SJSA1 (cell line): ENCODE measurements around the gene CCL15. TPM values are rescaled to one million over a fixed set of nuclear protein-coding genes. Genes with fewer than 3 reads are reported as not detected.

Source experiments
- DNase-seq, 2 experiments: peaks; one replicate each; pipeline ENCODE4 v3.0.0-alpha.2; 2015 to 2020; ENCODE audit warnings: low spot score in 2 of 2, low read depth in 1 of 2
- H3K27ac ChIP-seq: fragments of 250-450 bp; sonication (Bioruptor Pico); 2 replicates; pipeline ENCODE4 v1.5.1; 2020; ENCODE audit warnings: mild to moderate bottlenecking, moderate library complexity
- H3K27me3 ChIP-seq: fragments of 250-450 bp; sonication (Bioruptor Pico); replicated peaks from 2 replicates; pipeline ENCODE4 v1.5.1; 2020; ENCODE audit warnings: mild to moderate bottlenecking, moderate library complexity
- H3K36me3 ChIP-seq: fragments of 250-450 bp; sonication (Bioruptor Pico); 2 replicates; pipeline ENCODE4 v1.5.1; 2020; ENCODE audit warnings: mild to moderate bottlenecking
- H3K4me1 ChIP-seq: fragments of 250-450 bp; sonication (Bioruptor Pico); replicated peaks from 2 replicates; pipeline ENCODE4 v1.6.1; 2021; ENCODE audit warnings: mild to moderate bottlenecking
- H3K4me3 ChIP-seq: fragments of 250-450 bp; sonication (Bioruptor Pico); 2 replicates; pipeline ENCODE4 v1.5.1; 2020; ENCODE audit warnings: mild to moderate bottlenecking
- H3K9me3 ChIP-seq: fragments of 250-450 bp; sonication (Bioruptor Pico); replicated peaks from 2 replicates; pipeline ENCODE4 v1.5.1; 2020; ENCODE audit warnings: mild to moderate bottlenecking
- total RNA-seq: library from RNA; depleted of rRNA; stranded (reverse); fragments of >200 nt; shearing (Covaris generic); gene quantifications from 2 replicates; pipeline ENCODE4 v1.2.3, GENCODE V29; 2014

The CCL15 gene
- total RNA-seq, 1 experiment from 2014 or later = not detected

DNA sequence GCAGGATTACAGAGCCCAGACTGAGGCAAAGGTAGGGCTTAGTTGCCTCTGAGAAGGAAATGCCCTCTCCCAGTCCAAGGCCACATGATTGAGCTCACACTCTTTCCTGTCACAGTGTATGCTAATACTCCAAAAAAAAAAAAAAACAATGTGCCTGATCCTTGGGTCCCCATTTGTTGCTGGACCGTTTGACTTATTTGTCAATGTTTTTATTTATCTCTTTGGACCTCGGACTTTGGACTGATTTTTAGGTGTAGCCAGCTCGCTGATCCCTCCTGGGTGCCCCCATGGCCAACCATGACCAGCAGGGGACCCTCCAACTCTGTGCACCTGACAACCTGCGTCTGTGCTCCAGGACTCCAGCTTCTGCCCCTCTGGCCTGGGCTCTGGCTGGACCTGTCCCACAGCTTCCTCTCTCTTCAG lies 19.4 kb downstream of the CCL15 start:
- H3K4me3 ChIP-seq = no peak overlapping the region
- H3K27me3 ChIP-seq = no peaks in the 10 kb centered on the region; the same call in 1 of the 2 replicates
- H3K4me1 ChIP-seq = no peaks in the 10 kb centered on the region
- no peaks in the 10 kb centered on the region for H3K36me3 ChIP-seq
- no peak for DNase-seq
- H3K9me3 ChIP-seq = no peaks in the 10 kb centered on the region
- H3K27ac ChIP-seq = no peak overlapping the region

- no peaks in the 10 kb centered on the region; the same call in 1 of the 2 replicates for H3K27me3 ChIP-seq
- no peak within 1 kb of the TSS for H3K27ac ChIP-seq
- DNase-seq = no peak
- H3K4me1 ChIP-seq = no peaks in the 10 kb centered on the region
- H3K4me3 ChIP-seq = no peak within 1 kb of the TSS
- no peaks in the 10 kb centered on the region for H3K36me3 ChIP-seq
- no peaks in the 10 kb centered on the region for H3K9me3 ChIP-seq
These were observed 20.1 kb downstream of the CCL15 start, which contains the start of gene CCL16 for GRCh38 chr17:35981246-35981645. Gene CCL16, minus strand, starts transcription at chr17:35981497. Its CDS starts 77 bp downstream, at chr17:35981420.

- no peaks in the 10 kb centered on the region for H3K36me3 ChIP-seq
These were observed 23.0 kb downstream of the CCL15 start for GRCh38 chr17:35978346-35978745.

GRCh38 chr17:35977509-35977908 lies 23.8 kb downstream of the CCL15 start:
- no peaks in the 10 kb centered on the region for H3K9me3 ChIP-seq
- H3K4me3 ChIP-seq = no peak overlapping the region
- H3K27ac ChIP-seq = no peak overlapping the region
- H3K27me3 ChIP-seq = no peaks in the 10 kb centered on the region; the same call in 1 of the 2 replicates
- H3K36me3 ChIP-seq = no peaks in the 10 kb centered on the region
- no peaks in the 10 kb centered on the region for H3K4me1 ChIP-seq
- no peak for DNase-seq

More at GRCh38 chr17:35978346-35978745, 23.0 kb downstream of the CCL15 start:
- no peaks in the 10 kb centered on the region for H3K4me1 ChIP-seq
- no peak overlapping the region for H3K4me3 ChIP-seq
- H3K27ac ChIP-seq = no peak overlapping the region
- H3K27me3 ChIP-seq = no peaks in the 10 kb centered on the region; the same call in 1 of the 2 replicates
- no peak for DNase-seq
- H3K9me3 ChIP-seq = no peaks in the 10 kb centered on the region

GRCh38 chr17:35973333-35974260 lies 27.8 kb downstream of the CCL15 start:
- Histone ChIP-seq H3K36me3 (no peaks in the 10 kb centered on the region), H3K9me3 (no peaks in the 10 kb centered on the region), H3K27ac (no peak overlapping the region), H3K27me3 (no peaks in the 10 kb centered on the region), H3K4me3 (no peak overlapping the region), H3K4me1 (no peaks in the 10 kb centered on the region)
- peak in 1 of 2 experiments; percentile 20 for DNase-seq

DNA sequence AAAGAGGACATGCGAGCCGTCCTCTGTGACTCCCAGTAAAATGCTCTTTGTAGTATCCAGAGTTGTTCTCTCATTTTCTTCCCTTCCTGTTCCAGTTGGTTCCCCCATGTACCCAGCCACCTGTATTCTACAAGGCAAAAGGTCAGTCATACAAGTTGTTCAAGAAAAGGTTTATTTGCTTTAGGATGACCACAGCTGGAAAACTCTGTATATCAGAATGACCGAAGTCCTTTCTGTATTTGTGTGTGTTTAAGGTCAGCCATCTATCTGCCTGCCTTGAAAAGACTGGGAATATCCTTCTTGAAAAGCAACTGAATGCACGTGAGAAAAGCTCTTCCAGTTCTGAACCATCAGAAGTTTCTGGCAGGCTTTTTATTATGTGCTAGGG lies 28.4 kb downstream of the CCL15 start:
- DNase-seq = peak in 1 of 2 experiments; percentile 12
- no peaks in the 10 kb centered on the region for H3K4me1 ChIP-seq
- no peaks in the 10 kb centered on the region for H3K9me3 ChIP-seq
- no peaks in the 10 kb centered on the region for H3K27me3 ChIP-seq
- no peak overlapping the region for H3K27ac ChIP-seq
- H3K4me3 ChIP-seq = no peak overlapping the region
- no peaks in the 10 kb centered on the region for H3K36me3 ChIP-seq

- DNase-seq = no peak
- Histone ChIP-seq H3K4me3 (no peak overlapping the region), H3K36me3 (no peaks in the 10 kb centered on the region), H3K4me1 (no peaks in the 10 kb centered on the region), H3K27me3 (no peaks in the 10 kb centered on the region), H3K9me3 (no peaks in the 10 kb centered on the region), H3K27ac (no peak overlapping the region)
These were observed 28.8 kb downstream of the CCL15 start for GRCh38 chr17:35972535-35972934.

- H3K4me3 ChIP-seq = no peak overlapping the region
- H3K27me3 ChIP-seq = no peaks in the 10 kb centered on the region
- H3K36me3 ChIP-seq = no peaks in the 10 kb centered on the region
- no peaks in the 10 kb centered on the region for H3K4me1 ChIP-seq
- H3K27ac ChIP-seq = no peak overlapping the region
- no peak for DNase-seq
- H3K9me3 ChIP-seq = no peaks in the 10 kb centered on the region
These were observed 29.3 kb downstream of the CCL15 start for GRCh38 chr17:35972066-35972465.

DNA sequence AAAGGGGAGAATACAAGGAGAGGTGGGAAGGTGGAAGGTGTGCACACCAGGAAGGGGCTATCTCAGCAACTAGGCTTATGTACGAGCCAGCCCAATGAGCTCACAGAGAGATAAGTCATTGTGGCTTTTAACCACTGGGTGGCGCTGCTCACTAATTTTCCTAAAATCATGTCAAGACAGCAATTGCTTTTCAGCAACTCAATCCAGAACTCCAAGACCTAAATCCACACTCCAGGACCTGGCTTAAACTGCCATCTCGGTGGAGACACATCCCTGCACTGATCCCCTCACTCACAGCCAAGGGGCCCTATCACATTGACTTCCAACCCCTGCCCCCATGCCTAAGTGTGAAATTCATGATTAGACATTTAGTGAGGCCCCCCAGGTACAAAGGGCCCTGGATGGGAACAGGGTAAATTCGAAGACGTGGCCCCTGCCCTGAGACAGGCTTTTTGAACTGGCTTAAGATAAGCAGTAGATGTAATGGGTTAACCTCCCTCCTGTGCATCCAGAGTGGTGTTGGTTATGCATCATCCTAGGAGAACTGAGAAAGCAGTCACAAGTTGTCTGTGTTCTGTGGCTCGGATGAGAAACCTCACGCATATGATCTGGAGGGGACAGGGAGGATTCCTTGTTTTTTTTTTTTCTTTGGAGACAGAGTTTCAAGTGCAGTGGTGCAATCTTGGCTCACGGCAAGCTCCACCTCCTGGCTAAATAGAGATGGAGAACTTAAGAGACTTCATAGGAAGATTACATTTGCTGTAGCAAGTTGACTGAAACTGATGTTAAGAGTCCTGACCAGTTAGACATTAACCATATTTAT lies 31.6 kb downstream of the CCL15 start:
- Histone ChIP-seq H3K27me3 (no peaks in the 10 kb centered on the region), H3K36me3 (no peaks in the 10 kb centered on the region), H3K4me3 (no peak overlapping the region), H3K27ac (no peak overlapping the region), H3K4me1 (no peaks in the 10 kb centered on the region), H3K9me3 (no peaks in the 10 kb centered on the region)
- peak; percentile 28 to 68 for DNase-seq

GRCh38 chr17:35968520-35969054 lies 32.8 kb downstream of the CCL15 start:
- Histone ChIP-seq H3K36me3 (no peaks in the 10 kb centered on the region), H3K4me3 (no peak overlapping the region), H3K27me3 (no peaks in the 10 kb centered on the region), H3K4me1 (no peaks in the 10 kb centered on the region), H3K9me3 (no peaks in the 10 kb centered on the region), H3K27ac (no peak overlapping the region)
- no peak for DNase-seq

DNA sequence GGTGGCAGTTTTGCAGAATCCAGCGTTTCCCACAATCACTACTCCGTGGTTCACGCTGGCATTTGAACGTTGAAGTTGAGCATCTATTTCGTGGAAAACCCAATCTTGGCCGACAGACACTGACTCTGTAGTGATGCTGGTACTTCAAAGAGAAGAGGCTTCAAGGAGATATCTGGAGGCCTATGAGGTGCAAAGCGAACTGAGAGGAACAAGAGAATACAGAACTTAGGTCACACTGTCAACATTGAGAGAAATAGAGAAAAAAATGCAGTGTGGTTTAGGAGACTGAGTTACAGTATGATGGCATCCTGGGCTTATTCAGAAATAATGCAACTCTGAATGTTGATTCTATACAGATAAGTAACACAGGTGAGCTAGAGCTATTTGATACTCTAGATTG lies 36.1 kb downstream of the CCL15 start:
- H3K4me3 ChIP-seq = no peak overlapping the region

GRCh38 chr17:35963663-35964062 lies 37.7 kb downstream of the CCL15 start:
- Histone ChIP-seq H3K27ac (no peak overlapping the region), H3K4me3 (no peak overlapping the region), H3K27me3 (no peaks in the 10 kb centered on the region), H3K4me1 (no peaks in the 10 kb centered on the region), H3K36me3 (no peaks in the 10 kb centered on the region), H3K9me3 (no peaks in the 10 kb centered on the region)
- DNase-seq = no peak

More for the DNA sequence above, 36.1 kb downstream of the CCL15 start:
- Histone ChIP-seq H3K27me3 (no peaks in the 10 kb centered on the region), H3K27ac (no peak overlapping the region), H3K36me3 (no peaks in the 10 kb centered on the region), H3K4me1 (no peaks in the 10 kb centered on the region), H3K9me3 (no peaks in the 10 kb centered on the region)
- DNase-seq = no peak

- H3K4me1 ChIP-seq = no peaks in the 10 kb centered on the region
- no peaks in the 10 kb centered on the region for H3K36me3 ChIP-seq
- no peak overlapping the region for H3K4me3 ChIP-seq
- no peak overlapping the region for H3K27ac ChIP-seq
- no peaks in the 10 kb centered on the region for H3K9me3 ChIP-seq
- no peak for DNase-seq
- 0 out of 2 replicates have a peak, but pooled peaks cover 5% of the 10 kb centered on the region for H3K27me3 ChIP-seq
These were observed 47.6 kb downstream of the CCL15 start for GRCh38 chr17:35953720-35954119.
